GM12891 (cell line): Measurements from ENCODE around the gene FYB1.
A peak's percentile ranks its signal among the peaks of the same experiment; 100 is the strongest.

Experiments
- DNase-seq: peaks from one replicate; pipeline ENCODE4 v3.0.0; 2011; ENCODE audit warnings: low spot score; ENCODE audit not compliant: insufficient read length
- FAIRE-seq: peaks from 2 replicates; lab custom pipeline; 2011; peaks lifted over from hg19 to GRCh38; lab: Jason Lieb, UNC
- PAX5 ChIP-seq: IDR thresholded peaks from 2 replicates; pipeline ENCODE4 v1.6.1; 2011; ENCODE audit warnings: low read length, moderate library complexity, mild to moderate bottlenecking; ENCODE audit not compliant: insufficient read depth, severe bottlenecking
- POLR2A ChIP-seq: IDR thresholded peaks from 2 replicates; pipeline ENCODE4 v1.6.1; 2011; ENCODE audit warnings: low read depth, low read length, control low read depth
- POLR2AphosphoS5 ChIP-seq: IDR thresholded peaks from 2 replicates; pipeline ENCODE4 v1.6.1; 2011; ENCODE audit warnings: low read depth, low read length, control low read depth
- POU2F2 ChIP-seq: IDR thresholded peaks from 2 replicates; pipeline ENCODE4 v1.6.1; 2011; ENCODE audit warnings: low read depth, mild to moderate bottlenecking, control low read depth, low read length, moderate library complexity
- SPI1 ChIP-seq: IDR thresholded peaks from 2 replicates; pipeline ENCODE4 v1.6.1; 2011; ENCODE audit warnings: low read depth, low read length, control low read depth
- TAF1 ChIP-seq: IDR thresholded peaks from 2 replicates; pipeline ENCODE4 v1.6.1; 2011; ENCODE audit warnings: low read depth, low read length, control low read depth

The FYB1 gene

GRCh38 chr5:39079147-39079546, 140.2 kb downstream of the FYB1 start:
- FAIRE-seq (no peak), DNase-seq (no peak)
- TF ChIP-seq TAF1 (no peak), PAX5 (no peak), POU2F2 (no peak), SPI1 (no peak), POLR2A (no peak), POLR2AphosphoS5 (no peak)

- TF ChIP-seq POU2F2 (no peak), TAF1 (no peak), POLR2A (no peak), SPI1 (peak; percentile 91), PAX5 (no peak)
- DNase-seq, result no peak
- FAIRE-seq, result peak; percentile 28
These were observed 142.3 kb downstream of the FYB1 start for GRCh38 chr5:39076757-39077728.

DNA sequence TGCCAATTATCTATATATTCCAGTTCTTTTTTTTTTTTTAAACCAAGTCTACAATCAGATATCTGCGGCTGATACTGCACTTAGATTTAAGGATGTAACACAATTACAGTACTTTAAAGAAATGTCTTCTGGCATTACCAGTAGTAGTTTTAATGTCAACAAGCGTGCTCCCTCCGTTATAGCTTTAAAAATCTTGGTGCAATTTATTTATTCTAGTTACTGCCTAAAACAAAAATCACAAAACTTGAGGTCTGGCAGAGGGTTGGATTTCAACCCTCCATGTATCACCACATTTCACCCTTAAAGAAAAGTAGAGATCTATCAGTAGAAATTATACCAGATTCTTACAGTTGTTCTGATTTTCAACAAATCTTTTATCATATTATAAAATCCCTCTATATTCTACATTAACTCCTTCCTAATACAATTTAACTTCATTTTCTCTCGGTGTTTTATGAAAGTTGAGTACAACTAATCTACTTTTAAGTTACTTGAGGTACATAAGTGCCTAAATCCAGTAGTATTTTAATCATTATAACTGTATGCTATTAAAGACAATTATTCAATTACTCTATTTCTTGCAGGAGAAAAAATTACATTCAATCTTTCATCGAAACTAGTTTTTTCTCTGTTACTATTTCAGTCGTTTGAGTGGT, 143.1 kb downstream of the FYB1 start:
- FAIRE-seq, result no peak
- no peak for TF ChIP-seq TAF1
- TF ChIP-seq POU2F2, result no peak
- no peak for TF ChIP-seq PAX5
- TF ChIP-seq POLR2AphosphoS5, result no peak
- TF ChIP-seq POLR2A, result no peak
- TF ChIP-seq SPI1, result no peak
- DNase-seq, result no peak

- TF ChIP-seq PAX5 (no peak), SPI1 (no peak), POLR2A (peak; percentile 79), POLR2AphosphoS5 (peak; percentile 66; the same call in 1 of the 2 replicates), TAF1 (peak; percentile 87), POU2F2 (peak; percentile 16; the same call in 1 of the 2 replicates)
- peak; percentile 98 for FAIRE-seq
- DNase-seq, result peak; percentile 74
These were observed 145.1 kb downstream of the FYB1 start, which contains the start of gene RICTOR for GRCh38 chr5:39074017-39074814. RICTOR (minus strand) TSS chr5:39074399; CDS start chr5:39074377, 22 bp downstream.

DNA sequence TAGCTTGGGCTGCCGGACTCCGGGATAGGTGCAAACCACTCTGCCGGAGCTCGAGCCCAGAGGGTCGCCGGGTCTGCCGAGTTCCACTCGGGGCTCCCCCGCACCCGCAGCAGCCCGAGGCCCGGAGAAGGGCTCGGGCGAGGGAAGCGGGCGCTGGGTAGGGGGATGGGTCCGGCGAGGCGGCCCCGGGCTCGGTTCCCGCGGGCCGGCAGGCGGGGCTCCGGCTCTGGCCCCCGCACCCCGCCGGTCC, 145.7 kb downstream of the FYB1 start:
- DNase-seq (peak; percentile 34), FAIRE-seq (no peak)
- TF ChIP-seq POLR2AphosphoS5 (0 out of 2 replicates have a peak, but pooled peaks have one; percentile 33), POU2F2 (no peak)

DNA sequence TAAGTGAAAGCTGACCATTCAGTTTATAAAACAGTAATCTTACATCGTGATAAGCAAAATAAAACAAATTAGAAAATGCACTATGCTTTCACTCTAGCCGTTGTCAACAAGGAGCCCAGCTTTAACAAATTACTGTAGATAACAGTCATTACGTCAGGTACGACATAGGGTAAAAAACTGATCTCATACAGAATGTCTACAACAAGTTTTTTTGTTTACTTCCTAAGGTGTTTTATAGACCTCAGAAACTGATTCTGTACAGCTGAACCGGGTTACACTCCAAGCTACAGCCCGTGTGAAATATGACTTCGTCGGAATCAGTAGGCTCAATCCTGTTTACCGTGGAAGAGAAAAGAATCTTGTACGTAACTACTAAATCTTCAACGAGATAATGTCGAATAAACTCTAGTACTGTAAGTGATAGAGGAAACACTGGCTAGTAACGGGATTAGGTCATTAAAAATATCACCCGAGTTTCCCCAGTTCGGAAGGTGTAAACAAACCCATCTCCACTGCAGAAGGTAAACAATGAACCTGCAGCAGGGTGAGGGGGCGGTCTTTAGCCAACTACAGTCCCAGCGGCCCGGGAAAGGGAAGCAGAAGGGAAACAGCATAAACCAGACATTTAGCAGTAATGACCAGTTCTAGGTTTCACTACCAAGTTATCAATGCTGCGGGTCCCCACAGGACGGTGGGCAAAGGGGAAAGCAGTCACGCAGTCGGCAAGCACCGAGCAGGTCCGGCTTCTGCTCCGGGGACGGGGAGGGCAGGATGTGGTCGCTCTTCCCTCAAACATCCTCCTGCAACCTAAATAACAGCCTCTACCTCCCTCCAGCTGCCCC, 146.2 kb downstream of the FYB1 start:
- DNase-seq, result peak; percentile 35
- TF ChIP-seq POLR2AphosphoS5, result peak; percentile 50
- TF ChIP-seq POU2F2, result no peak
- no peak for TF ChIP-seq PAX5
- peak; percentile 56; the same call in 1 of the 2 replicates for TF ChIP-seq TAF1
- peak; percentile 26; the same call in 1 of the 2 replicates for TF ChIP-seq SPI1
- TF ChIP-seq POLR2A, result peak; percentile 64; the same call in 1 of the 2 replicates
- no peak for FAIRE-seq

GRCh38 chr5:39068099-39068498, 151.3 kb downstream of the FYB1 start:
- TF ChIP-seq TAF1, result no peak
- no peak for TF ChIP-seq POU2F2
- no peak for TF ChIP-seq PAX5
- no peak for TF ChIP-seq POLR2A
- TF ChIP-seq POLR2AphosphoS5, result no peak
- no peak for TF ChIP-seq SPI1
- DNase-seq (no peak), FAIRE-seq (no peak)

- FAIRE-seq, result no peak
- DNase-seq, result no peak
- TF ChIP-seq PAX5 (no peak), TAF1 (no peak), SPI1 (no peak), POLR2AphosphoS5 (no peak), POU2F2 (no peak), POLR2A (no peak)
These were observed 154.9 kb downstream of the FYB1 start for GRCh38 chr5:39064450-39064849.

GRCh38 chr5:39063037-39063436, 156.3 kb downstream of the FYB1 start:
- TF ChIP-seq POLR2AphosphoS5, result no peak
- TF ChIP-seq PAX5, result no peak
- no peak for TF ChIP-seq POLR2A
- TF ChIP-seq SPI1, result no peak
- no peak for TF ChIP-seq TAF1
- TF ChIP-seq POU2F2, result no peak
- FAIRE-seq, result no peak
- DNase-seq, result no peak
